Tibial nerve (tissue), 4 donors: ENCODE data around the gene B3GALNT1. TPM values are rescaled to one million over a fixed set of nuclear protein-coding genes. Genes with fewer than 3 reads are reported as not detected.
"Not testable (repeated sequence)": the region's sequence is repeated elsewhere in the genome, so short reads cannot be mapped to it uniquely, and the experiment has no call there.

Source experiments
- DNase-seq, 2 donors: peaks; one replicate each; pipeline ENCODE4 v3.0.0-alpha.2; 2019; ENCODE audit warnings: low spot score in 2 of 2
- H3K27ac ChIP-seq, 4 donors: fragments of 200-600 bp; sonication (generic) in 3 of 4; one replicate each; pipeline ENCODE4 v1.5.1; 2017 to 2019; ENCODE audit warnings: mild to moderate bottlenecking in 1 of 4
- H3K27me3 ChIP-seq, 2 donors: fragments of 200-600 bp; sonication (generic) in 1 of 2; one replicate each; pipeline versions ENCODE4 v1.5.1 to v1.6.0; 2017 to 2019
- H3K36me3 ChIP-seq, 3 donors: fragments of 200-600 bp; sonication (generic); one replicate each; pipeline ENCODE4 v1.5.1; 2018 to 2019
- H3K4me1 ChIP-seq, 4 donors: fragments of 200-600 bp; sonication (generic) in 3 of 4; one replicate each; pipeline ENCODE4 v1.5.1; 2017 to 2019
- H3K4me3 ChIP-seq, 4 donors: fragments of 200-600 bp; sonication (generic) in 3 of 4; one replicate each; pipeline ENCODE4 v1.5.1; 2017 to 2019; ENCODE audit warnings: mild to moderate bottlenecking in 1 of 4, moderate library complexity in 1 of 4
- H3K9me3 ChIP-seq, 4 donors: fragments of 200-600 bp; sonication (generic) in 3 of 4; one replicate each; pipeline ENCODE4 v1.5.1; 2017 to 2019
- EP300 ChIP-seq, 2 donors: sonication (generic); formaldehyde crosslinking; IDR thresholded peaks; one replicate each; pipeline ENCODE4 v1.6.1; 2017; ENCODE audit warnings: antibody characterized with exemption in 2 of 2, mild to moderate bottlenecking in 1 of 2
- POLR2A ChIP-seq, 2 donors: fragments of 450-650 bp; IDR thresholded peaks; one replicate each; pipeline ENCODE4 v1.6.1; 2017; ENCODE audit warnings: antibody characterized with exemption in 2 of 2, mild to moderate bottlenecking in 2 of 2, moderate library complexity in 2 of 2
- WGBS, 2 donors: methylation state at CpG; one replicate each; pipeline ENCODE4 v1.1.5; 2018; 5-methylcytosine and 5-hydroxymethylcytosine counted together
- total RNA-seq, 4 donors: library from RNA; depleted of rRNA; stranded (reverse); fragments of >200 nt; gene quantifications; one replicate each; pipeline ENCODE4 v1.1.0, GENCODE V29; 2016
- TF ChIP-seq, protein P1 (sequence below), 5 experiments: fragments of 200-600 bp in 3 of 5; fragments of 450-650 bp in 2 of 5; sonication (generic) in 3 of 5; IDR thresholded peaks; one replicate each; pipeline ENCODE4 v1.5.1; 2016 to 2019; ENCODE audit warnings: antibody characterized with exemption in 5 of 5, mild to moderate bottlenecking in 3 of 5, moderate library complexity in 2 of 5

B3GALNT1 gene
- total RNA-seq, 4 donors from 2014 or later, result 5.7 to 21.6 (median 8.2) TPM

DNA sequence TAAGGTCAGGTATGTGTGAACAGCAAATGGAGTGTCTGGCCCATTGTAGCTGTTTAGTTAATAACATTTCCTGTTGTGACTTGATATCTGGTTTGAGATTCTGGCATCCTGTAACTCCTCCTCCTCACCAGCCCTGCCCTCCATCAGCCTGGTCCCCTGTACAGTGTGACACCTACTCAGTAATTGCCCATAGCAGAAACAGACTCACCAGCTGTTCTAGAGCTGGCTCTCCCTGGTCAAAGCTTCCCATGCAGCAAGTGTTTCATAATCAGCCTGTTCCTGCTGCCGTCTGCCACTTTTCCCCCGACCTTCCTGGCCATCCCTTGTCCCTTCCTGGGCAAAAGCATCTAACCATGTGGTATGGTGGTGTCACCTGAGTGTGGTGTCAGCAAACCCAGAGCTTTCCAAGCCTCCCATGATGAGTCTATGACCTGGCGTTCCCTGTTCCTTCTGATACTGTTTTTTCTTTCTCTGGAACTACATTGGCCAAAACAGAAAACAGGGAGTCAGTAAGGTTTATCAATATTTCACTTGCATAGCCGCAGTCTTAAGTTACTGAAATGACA is 55.4 kb downstream of the B3GALNT1 start:
- TF ChIP-seq, protein P1, sequence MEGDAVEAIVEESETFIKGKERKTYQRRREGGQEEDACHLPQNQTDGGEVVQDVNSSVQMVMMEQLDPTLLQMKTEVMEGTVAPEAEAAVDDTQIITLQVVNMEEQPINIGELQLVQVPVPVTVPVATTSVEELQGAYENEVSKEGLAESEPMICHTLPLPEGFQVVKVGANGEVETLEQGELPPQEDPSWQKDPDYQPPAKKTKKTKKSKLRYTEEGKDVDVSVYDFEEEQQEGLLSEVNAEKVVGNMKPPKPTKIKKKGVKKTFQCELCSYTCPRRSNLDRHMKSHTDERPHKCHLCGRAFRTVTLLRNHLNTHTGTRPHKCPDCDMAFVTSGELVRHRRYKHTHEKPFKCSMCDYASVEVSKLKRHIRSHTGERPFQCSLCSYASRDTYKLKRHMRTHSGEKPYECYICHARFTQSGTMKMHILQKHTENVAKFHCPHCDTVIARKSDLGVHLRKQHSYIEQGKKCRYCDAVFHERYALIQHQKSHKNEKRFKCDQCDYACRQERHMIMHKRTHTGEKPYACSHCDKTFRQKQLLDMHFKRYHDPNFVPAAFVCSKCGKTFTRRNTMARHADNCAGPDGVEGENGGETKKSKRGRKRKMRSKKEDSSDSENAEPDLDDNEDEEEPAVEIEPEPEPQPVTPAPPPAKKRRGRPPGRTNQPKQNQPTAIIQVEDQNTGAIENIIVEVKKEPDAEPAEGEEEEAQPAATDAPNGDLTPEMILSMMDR (IDR thresholded peaks at IDR 0.05), result no peak
- no peak for TF ChIP-seq POLR2A (IDR thresholded peaks at IDR 0.05)
- no peak for TF ChIP-seq EP300 (IDR thresholded peaks at IDR 0.05)
- no peak overlapping the region for H3K27ac ChIP-seq
- no peak overlapping the region for H3K4me3 ChIP-seq
- H3K4me1 ChIP-seq, result no peaks in the 10 kb centered on the region
- H3K27me3 ChIP-seq, result no peaks in the 10 kb centered on the region
- no peak for DNase-seq
- peaks cover 0 to 4% (median 0%) of the 10 kb centered on the region in 4 donors for H3K9me3 ChIP-seq
- 77 to 87% methylated on average over 4 of the region's 4 CpGs for WGBS, 2 donors
- H3K36me3 ChIP-seq, result no peaks in the 10 kb centered on the region

DNA sequence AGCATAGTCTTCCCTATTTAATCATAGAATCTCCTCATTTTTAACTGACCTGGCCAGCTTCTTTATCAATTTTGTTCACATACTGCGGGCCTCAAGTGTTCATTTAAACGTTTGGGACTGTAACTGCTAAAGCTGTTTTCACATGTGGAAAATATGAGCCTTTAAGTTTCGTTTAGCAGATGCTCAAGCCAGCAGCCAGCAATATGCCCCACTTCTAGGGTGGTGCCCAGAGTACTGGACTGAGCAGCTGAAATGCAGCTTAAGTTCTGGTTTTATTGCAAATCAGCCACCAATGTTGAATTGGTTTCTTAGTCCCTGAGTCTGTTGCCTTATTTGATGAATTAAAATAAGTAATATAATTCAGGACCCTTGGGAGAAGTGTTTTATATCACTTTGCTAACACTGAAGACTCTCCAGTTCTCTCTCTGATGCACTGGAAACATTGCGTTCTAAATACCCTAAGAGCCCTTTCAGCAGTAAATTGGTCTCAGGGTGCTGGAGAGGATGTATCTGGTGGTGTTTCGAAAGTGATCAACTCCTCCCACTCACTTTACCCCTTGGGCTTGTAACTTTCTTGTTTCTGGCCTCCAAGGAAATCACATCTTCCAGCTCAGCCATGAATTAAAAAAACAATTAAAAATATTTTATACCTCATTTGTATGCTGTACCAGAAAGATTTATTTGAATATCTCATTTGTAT is 61.7 kb downstream of the B3GALNT1 start:
- WGBS, 2 donors, result 71 to 75% methylated on average over 5 of the region's 5 CpGs
- Histone ChIP-seq H3K4me3 (no peak overlapping the region), H3K4me1 (no peaks in the 10 kb centered on the region), H3K9me3 (peaks cover 0 to 7% (median 0%) of the 10 kb centered on the region in 4 donors), H3K27me3 (no peaks in the 10 kb centered on the region), H3K27ac (no peak overlapping the region), H3K36me3 (no peaks in the 10 kb centered on the region)
- DNase-seq, result no peak
- TF ChIP-seq, protein P1 (IDR thresholded peaks at IDR 0.05), result no peak
- no peak for TF ChIP-seq POLR2A (IDR thresholded peaks at IDR 0.05)
- no peak for TF ChIP-seq EP300 (IDR thresholded peaks at IDR 0.05)

DNA sequence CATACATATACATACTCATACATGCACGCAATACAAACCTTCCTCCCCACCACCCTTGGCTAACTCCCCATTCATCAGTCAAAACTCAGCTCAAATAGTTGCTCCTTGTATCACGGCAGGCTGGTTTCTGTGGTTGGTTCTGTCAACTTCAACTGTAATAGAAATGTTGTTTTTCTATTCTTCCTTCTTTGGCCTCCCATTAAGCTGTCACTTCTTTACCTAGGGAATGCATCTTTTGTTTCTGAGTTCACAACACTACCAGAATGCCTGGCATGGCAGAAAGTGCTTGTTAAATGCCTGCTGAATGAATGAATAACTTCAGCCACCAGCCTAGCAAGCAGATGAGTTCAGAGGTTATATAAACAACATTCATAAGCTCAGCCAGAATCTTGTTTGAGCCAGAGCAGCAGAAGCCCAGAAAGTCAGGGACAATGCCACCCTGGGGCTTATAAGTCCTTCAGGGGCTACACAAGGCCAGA is 63.1 kb downstream of the B3GALNT1 start:
- no peaks in the 10 kb centered on the region for H3K27me3 ChIP-seq
- no peak overlapping the region for H3K27ac ChIP-seq
- TF ChIP-seq EP300 (IDR thresholded peaks at IDR 0.05) (no peak), POLR2A (IDR thresholded peaks at IDR 0.05) (no peak)
- TF ChIP-seq, protein P1 (IDR thresholded peaks at IDR 0.05), result no peak
- H3K9me3 ChIP-seq, result peaks cover 0 to 3% (median 0%) of the 10 kb centered on the region in 4 donors
- H3K36me3 ChIP-seq, result no peaks in the 10 kb centered on the region
- H3K4me3 ChIP-seq, result no peak overlapping the region
- DNase-seq, result no peak
- H3K4me1 ChIP-seq, result no peaks in the 10 kb centered on the region
- WGBS, 2 donors, result 51 to 63% methylated on average over 2 of the region's 2 CpGs

DNA sequence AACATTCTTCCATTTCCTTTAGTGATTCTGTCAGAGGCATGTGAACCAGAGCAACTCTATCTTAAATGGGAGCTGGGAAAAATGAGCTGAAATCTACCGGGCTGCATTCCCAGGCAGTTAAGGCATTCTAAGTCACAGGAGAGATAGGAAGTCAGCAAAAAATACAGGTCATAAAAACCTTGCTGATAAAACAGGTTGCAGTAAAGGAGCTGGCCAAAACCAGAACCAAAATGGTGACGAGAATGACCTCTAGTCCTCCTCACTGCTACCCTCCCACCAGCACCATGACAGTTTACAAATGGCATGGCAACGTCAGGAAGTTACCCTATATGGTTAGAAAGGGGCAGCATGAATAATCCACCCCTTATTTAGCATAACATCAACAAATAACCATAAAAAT is 66.4 kb downstream of the B3GALNT1 start:
- H3K27ac ChIP-seq, result no peak overlapping the region
- H3K4me3 ChIP-seq, result no peak overlapping the region
- no peaks in the 10 kb centered on the region for H3K36me3 ChIP-seq
- H3K4me1 ChIP-seq, result no peaks in the 10 kb centered on the region
- H3K27me3 ChIP-seq, result no peaks in the 10 kb centered on the region
- WGBS, 2 donors, result 71 to 76% methylated on average over 3 of the region's 3 CpGs
- DNase-seq, result no peak
- TF ChIP-seq POLR2A (IDR thresholded peaks at IDR 0.05) (no peak), EP300 (IDR thresholded peaks at IDR 0.05) (no peak)
- peaks cover 0 to 3% (median 0%) of the 10 kb centered on the region in 4 donors for H3K9me3 ChIP-seq

DNA sequence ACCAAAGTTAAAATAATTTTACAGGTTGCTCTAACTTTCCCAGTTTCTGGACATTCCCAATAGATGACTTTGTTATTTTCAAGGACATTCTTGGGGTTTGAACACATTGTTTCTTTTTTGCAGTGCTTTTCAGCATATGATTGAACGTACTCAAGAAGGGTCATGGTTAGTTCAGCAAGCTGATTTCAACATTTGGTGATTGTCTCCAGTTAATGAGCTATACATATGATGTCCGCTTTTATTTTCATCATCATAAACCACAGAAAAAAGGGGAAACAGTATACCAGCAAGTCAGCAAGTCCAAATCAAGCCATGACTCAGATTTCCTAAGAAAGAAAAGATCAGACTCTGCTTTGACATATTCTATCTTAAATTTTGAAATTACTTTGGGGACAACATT is 69.4 kb downstream of the B3GALNT1 start:
- H3K36me3 ChIP-seq, result no peaks in the 10 kb centered on the region
- WGBS, 2 donors, result 25 to 27% methylated on average over 2 of the region's 2 CpGs
- peaks cover 0 to 7% (median 0%) of the 10 kb centered on the region in 4 donors for H3K9me3 ChIP-seq
- no peak overlapping the region for H3K4me3 ChIP-seq
- no peaks in the 10 kb centered on the region for H3K27me3 ChIP-seq
- no peak for TF ChIP-seq POLR2A (IDR thresholded peaks at IDR 0.05)
- TF ChIP-seq EP300 (IDR thresholded peaks at IDR 0.05), result peak in 1 of 2 donors; percentile 60
- peak overlapping the region in 1 of 4 donors; percentile 25 for H3K27ac ChIP-seq
- no peaks in the 10 kb centered on the region for H3K4me1 ChIP-seq
- no peak for DNase-seq

DNA sequence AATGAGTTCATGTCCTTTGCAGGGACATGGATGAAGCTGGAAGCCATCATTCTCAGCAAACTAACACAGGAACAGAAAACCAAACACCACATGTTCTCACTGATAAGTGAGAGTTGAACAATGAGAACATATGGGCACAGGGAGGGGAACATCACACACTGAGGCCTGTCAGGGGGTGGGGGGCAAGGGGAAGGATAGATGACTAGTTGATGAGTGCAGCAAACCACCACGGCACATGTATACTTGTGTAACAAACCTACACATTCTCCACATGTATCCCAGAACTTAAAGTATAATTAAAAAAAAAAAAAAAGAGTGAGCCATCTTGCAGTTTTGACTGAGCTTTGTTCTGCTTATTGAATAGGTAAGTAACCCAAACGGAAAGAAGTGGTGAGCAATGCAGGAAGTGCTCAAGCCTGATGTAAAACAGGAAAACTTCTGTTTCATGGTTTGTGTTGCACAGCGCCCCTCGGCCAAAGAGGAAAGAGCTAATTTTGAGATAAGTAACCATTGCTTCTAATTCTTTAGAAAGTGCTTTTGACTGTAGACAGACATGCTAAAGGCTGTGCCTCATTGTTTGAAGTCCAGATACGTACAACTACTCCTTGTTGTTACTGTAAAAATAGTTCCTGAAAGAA is 70.1 kb downstream of the B3GALNT1 start:
- not testable (repeated sequence) for H3K9me3 ChIP-seq, DNase-seq, H3K4me3 ChIP-seq, H3K27me3 ChIP-seq, H3K4me1 ChIP-seq, H3K36me3 ChIP-seq
- H3K27ac ChIP-seq, result peak overlapping the region in 1 of 4 donors; percentile 25
- WGBS, 2 donors, result 36 to 37% methylated on average over 5 of the region's 5 CpGs

Other genes starting within 250 kb of the B3GALNT1 start
- gene NMD3, start 116.0 kb upstream of the B3GALNT1 start, total RNA-seq, result 10 to 100 TPM; 26.7 to 54.6 (median 42.3) TPM